Natural killer cell (primary cell): ENCODE results near the gene ROR1. TPM values are rescaled to one million over a fixed set of nuclear protein-coding genes. Genes with fewer than 3 reads are reported as not detected.

ENCODE experiments used
- ATAC-seq, 3 donors: fragments of 150-1000 bp in 2 of 3; fragments of 200-7000 bp in 1 of 3; cut with Tn5 transposase; 1 replicate in 1 of 3; 2 replicates in 2 of 3; pipeline ENCODE4 v1.10.0; 2021; ENCODE audit warnings: mild to moderate bottlenecking in 2 of 3, moderate library complexity in 2 of 3
- DNase-seq, 2 donors: peaks; one replicate each; pipeline versions ENCODE4 v3.0.0 to v3.0.0-alpha.2; 2013 to 2021; ENCODE audit warnings: mixed read lengths in 1 of 2
- H3K27ac ChIP-seq: one replicate; pipeline ENCODE4 v1.5.1; 2013; ENCODE audit warnings: mild to moderate bottlenecking, low read length
- H3K27me3 ChIP-seq: one replicate; pipeline ENCODE4 v1.6.1; 2013; ENCODE audit warnings: low read length; ENCODE audit not compliant: control insufficient read depth, insufficient read depth
- H3K36me3 ChIP-seq: one replicate; pipeline ENCODE4 v1.6.1; 2013; ENCODE audit warnings: low read length; ENCODE audit not compliant: control insufficient read depth, insufficient read depth
- H3K4me1 ChIP-seq: one replicate; pipeline ENCODE4 v1.6.1; 2013; ENCODE audit warnings: low read length; ENCODE audit not compliant: control insufficient read depth, insufficient read depth
- H3K4me3 ChIP-seq: one replicate; pipeline ENCODE4 v1.5.1; 2013; ENCODE audit warnings: low read length
- H3K9me3 ChIP-seq: one replicate; pipeline ENCODE4 v1.6.1; 2013; ENCODE audit warnings: low read length; ENCODE audit not compliant: control insufficient read depth, insufficient read depth
- H3K27ac Mint-ChIP-seq, 2 donors: one replicate each; pipeline ENCODE4 v1.8.0; 2022; ENCODE audit warnings: mild to moderate bottlenecking in 2 of 2, mixed read lengths in 2 of 2, moderate library complexity in 1 of 2
- H3K27me3 Mint-ChIP-seq, 2 donors: one replicate each; pipeline ENCODE4 v1.8.0; 2022; ENCODE audit warnings: low read depth in 2 of 2, mixed read lengths in 2 of 2
- H3K36me3 Mint-ChIP-seq: one replicate; pipeline ENCODE4 v1.8.0; 2022; ENCODE audit warnings: mixed read lengths
- H3K4me1 Mint-ChIP-seq, 2 donors: one replicate each; pipeline ENCODE4 v1.8.0; 2022; ENCODE audit warnings: mixed read lengths in 2 of 2
- H3K4me3 Mint-ChIP-seq: one replicate; pipeline ENCODE4 v1.8.0; 2022; ENCODE audit warnings: mild to moderate bottlenecking, moderate library complexity, mixed read lengths
- H3K9me3 Mint-ChIP-seq, 2 donors: one replicate each; pipeline ENCODE4 v1.8.0; 2022; ENCODE audit warnings: mixed read lengths in 2 of 2
- WGBS: methylation state at CpG from one replicate; pipeline ENCODE4 v1.1.7; 2013; ENCODE audit warnings: missing lambda C conversion rate; ENCODE audit not compliant: insufficient coverage; 5-methylcytosine and 5-hydroxymethylcytosine counted together
- intact Hi-C: fragments of 100-400 bp; cut with micrococcal nuclease; formaldehyde crosslinking; loops from one replicate; pipeline ENCODE4 v1.14.2; 2022
- total RNA-seq, 4 donors: library from RNA; stranded (reverse); fragments of 120-200 nt in 1 of 4; gene quantifications; one replicate each; pipeline versions ENCODE4 v1.2.3 to v1.2.4, GENCODE V29; 2013 to 2022
- TF ChIP-seq, protein P1 (sequence below): fragments of 200-600 bp; IDR thresholded peaks from one replicate; pipeline ENCODE4 v1.8.0; 2022; ENCODE audit warnings: antibody characterized with exemption

The ROR1 gene
- total RNA-seq, 3 donors from 2014 or later (not counting 1 experiment from before 2014, with no cell fraction given): 0.05 to 0.35 (median 0.27) TPM

DNA sequence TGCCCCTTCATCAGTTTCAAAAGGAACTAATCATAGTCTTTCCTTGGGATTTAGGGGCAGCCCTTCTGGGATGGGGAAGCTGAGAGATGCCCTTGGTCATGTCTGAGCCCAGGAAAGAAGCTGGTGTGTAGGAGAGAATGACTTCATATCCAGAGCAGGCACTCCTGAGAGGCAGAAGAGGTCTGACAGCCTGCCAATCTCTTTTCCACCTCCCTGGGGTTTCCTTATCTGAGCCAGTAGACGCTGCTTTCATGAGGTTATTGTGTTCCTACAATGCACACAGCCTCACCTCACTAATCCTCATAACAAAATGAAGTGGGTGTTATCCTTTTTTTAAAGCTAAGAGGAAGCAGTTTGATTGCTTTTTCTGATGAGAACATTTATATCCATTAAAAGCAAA, 14.1 kb downstream of the ROR1 start:
- no peak overlapping the region for H3K27ac ChIP-seq
- ATAC-seq (no peak), DNase-seq (no peak)
- H3K4me1 ChIP-seq: no peaks in the 10 kb centered on the region
- no peaks in the 10 kb centered on the region for H3K27me3 ChIP-seq
- TF ChIP-seq, protein P1, sequence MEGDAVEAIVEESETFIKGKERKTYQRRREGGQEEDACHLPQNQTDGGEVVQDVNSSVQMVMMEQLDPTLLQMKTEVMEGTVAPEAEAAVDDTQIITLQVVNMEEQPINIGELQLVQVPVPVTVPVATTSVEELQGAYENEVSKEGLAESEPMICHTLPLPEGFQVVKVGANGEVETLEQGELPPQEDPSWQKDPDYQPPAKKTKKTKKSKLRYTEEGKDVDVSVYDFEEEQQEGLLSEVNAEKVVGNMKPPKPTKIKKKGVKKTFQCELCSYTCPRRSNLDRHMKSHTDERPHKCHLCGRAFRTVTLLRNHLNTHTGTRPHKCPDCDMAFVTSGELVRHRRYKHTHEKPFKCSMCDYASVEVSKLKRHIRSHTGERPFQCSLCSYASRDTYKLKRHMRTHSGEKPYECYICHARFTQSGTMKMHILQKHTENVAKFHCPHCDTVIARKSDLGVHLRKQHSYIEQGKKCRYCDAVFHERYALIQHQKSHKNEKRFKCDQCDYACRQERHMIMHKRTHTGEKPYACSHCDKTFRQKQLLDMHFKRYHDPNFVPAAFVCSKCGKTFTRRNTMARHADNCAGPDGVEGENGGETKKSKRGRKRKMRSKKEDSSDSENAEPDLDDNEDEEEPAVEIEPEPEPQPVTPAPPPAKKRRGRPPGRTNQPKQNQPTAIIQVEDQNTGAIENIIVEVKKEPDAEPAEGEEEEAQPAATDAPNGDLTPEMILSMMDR: no peak
- no peaks in the 10 kb centered on the region for H3K36me3 ChIP-seq
- 80% methylated on average over 1 of the region's 1 CpG for WGBS
- intact Hi-C loops: no loop called here
- no peaks in the 10 kb centered on the region for H3K9me3 ChIP-seq
- no peaks in the 10 kb centered on the region for H3K9me3 Mint-ChIP-seq
- H3K36me3 Mint-ChIP-seq: no peaks in the 10 kb centered on the region
- H3K4me3 Mint-ChIP-seq: no peak overlapping the region
- H3K27me3 Mint-ChIP-seq: peaks cover 4 to 14% of the 10 kb centered on the region in 2 donors
- H3K4me1 Mint-ChIP-seq: no peaks in the 10 kb centered on the region
- H3K4me3 ChIP-seq: no peak overlapping the region
- H3K27ac Mint-ChIP-seq: no peak overlapping the region

- Mint-ChIP-seq H3K4me1 (no peaks in the 10 kb centered on the region), H3K27ac (no peak overlapping the region)
These were observed 16.2 kb downstream of the ROR1 start for GRCh38 chr1:63789856-63790605.

GRCh38 chr1:63790989-63791388, 17.2 kb downstream of the ROR1 start:
- WGBS: 72% methylated on average over 1 of the region's 1 CpG

More at GRCh38 chr1:63789856-63790605, 16.2 kb downstream of the ROR1 start:
- Histone ChIP-seq H3K27me3 (no peaks in the 10 kb centered on the region), H3K9me3 (no peaks in the 10 kb centered on the region), H3K4me3 (no peak overlapping the region), H3K27ac (no peak overlapping the region), H3K4me1 (no peaks in the 10 kb centered on the region), H3K36me3 (no peaks in the 10 kb centered on the region)
- 95% methylated on average over 4 of the region's 4 CpGs for WGBS
- no peak for DNase-seq
- no peaks in the 10 kb centered on the region for H3K36me3 Mint-ChIP-seq
- H3K27me3 Mint-ChIP-seq: peaks cover 7 to 8% of the 10 kb centered on the region in 2 donors
- H3K4me3 Mint-ChIP-seq: no peak overlapping the region
- no peak for ATAC-seq
- intact Hi-C loops: no loop called here
- H3K9me3 Mint-ChIP-seq: no peaks in the 10 kb centered on the region
- TF ChIP-seq, protein P1: no peak

More at GRCh38 chr1:63790989-63791388, 17.2 kb downstream of the ROR1 start:
- no peaks in the 10 kb centered on the region for H3K9me3 ChIP-seq
- no peaks in the 10 kb centered on the region for H3K36me3 ChIP-seq
- ATAC-seq (no peak), DNase-seq (no peak)
- Mint-ChIP-seq H3K9me3 (no peaks in the 10 kb centered on the region), H3K27ac (no peak overlapping the region), H3K4me3 (no peak overlapping the region), H3K36me3 (no peaks in the 10 kb centered on the region), H3K27me3 (peaks cover 7 to 8% of the 10 kb centered on the region in 2 donors), H3K4me1 (no peaks in the 10 kb centered on the region)
- intact Hi-C loops: no loop called here
- H3K27me3 ChIP-seq: no peaks in the 10 kb centered on the region
- H3K27ac ChIP-seq: no peak overlapping the region
- no peaks in the 10 kb centered on the region for H3K4me1 ChIP-seq
- TF ChIP-seq, protein P1: no peak
- H3K4me3 ChIP-seq: no peak overlapping the region
